Measurements from ENCODE around the gene ZNF280D.
"Not testable (repeated sequence)": the region's sequence is repeated elsewhere in the genome, so short reads cannot be mapped to it uniquely, and the experiment has no call there.

ZNF280D gene
- total RNA-seq: 11.6 to 35.4 (median 14.4) reads per million in 9 experiments

- ATAC-seq (replicated peaks): peak; percentile 85
- Mint-ChIP-seq H3K4me1 (ENCODE audit: low read depth in 2 of 2) (peaks cover 22 to 32% of the 10 kb centered on the region in 2 donors), H3K27ac (peak within 1 kb of the TSS; percentile 96), H3K27me3 (no peaks in the 10 kb centered on the region), H3K36me3 (ENCODE audit: insufficient read depth) (peaks cover 14% of the 10 kb centered on the region), H3K9me3 (no peaks in the 10 kb centered on the region), H3K4me3 (peak within 1 kb of the TSS; percentile 94 to 96)
- peak; percentile 64 to 67 (median 66) for DNase-seq
Measured at GRCh38 chr15:56733136-56734012, at the start of gene ZNF280D. TSS of gene ZNF280D (minus strand) at chr15:56733509. CDS start at chr15:56707109, 26,400 bp downstream.

- no peak for ATAC-seq (replicated peaks)
- peaks cover 0 to 1% of the 10 kb centered on the region in 2 donors for H3K9me3 Mint-ChIP-seq
- H3K27me3 Mint-ChIP-seq: peaks cover 0 to 6% of the 10 kb centered on the region in 2 donors
- H3K36me3 Mint-ChIP-seq (ENCODE audit: insufficient read depth): no peaks in the 10 kb centered on the region
- no peak for DNase-seq
- H3K4me1 Mint-ChIP-seq (ENCODE audit: low read depth in 2 of 2): peaks cover 11 to 15% of the 10 kb centered on the region in 2 donors
- H3K27ac Mint-ChIP-seq: no peak overlapping the region
- H3K4me3 Mint-ChIP-seq: no peak overlapping the region
Measured at GRCh38 chr15:56782306-56782705, 49.0 kb upstream of the ZNF280D start.

- H3K9me3 Mint-ChIP-seq: peaks cover 0 to 1% of the 10 kb centered on the region in 2 donors
Measured at GRCh38 chr15:56781666-56782065, 48.4 kb upstream of the ZNF280D start.

GRCh38 chr15:56780102-56780725, 46.9 kb upstream of the ZNF280D start:
- not testable (repeated sequence) for H3K9me3 Mint-ChIP-seq; H3K36me3 Mint-ChIP-seq (ENCODE audit: insufficient read depth); ATAC-seq (replicated peaks); H3K27ac Mint-ChIP-seq; H3K4me1 Mint-ChIP-seq (ENCODE audit: low read depth in 2 of 2); DNase-seq
- Mint-ChIP-seq H3K27me3 (peaks cover 10 to 19% of the 10 kb centered on the region in 2 donors), H3K4me3 (peak overlapping the region; percentile 58 to 60)

More at GRCh38 chr15:56781666-56782065, 48.4 kb upstream of the ZNF280D start:
- DNase-seq: no peak
- Mint-ChIP-seq H3K27me3 (peaks cover 3 to 11% of the 10 kb centered on the region in 2 donors), H3K4me3 (no peak overlapping the region), H3K36me3 (ENCODE audit: insufficient read depth) (no peaks in the 10 kb centered on the region), H3K27ac (no peak overlapping the region), H3K4me1 (ENCODE audit: low read depth in 2 of 2) (peaks cover 6 to 10% of the 10 kb centered on the region in 2 donors)
- no peak for ATAC-seq (replicated peaks)

- H3K36me3 Mint-ChIP-seq (ENCODE audit: insufficient read depth); H3K27ac Mint-ChIP-seq; H3K4me3 Mint-ChIP-seq: not testable (repeated sequence)
Measured at GRCh38 chr15:56779449-56779848, 46.1 kb upstream of the ZNF280D start.

GRCh38 chr15:56778761-56779160, 45.5 kb upstream of the ZNF280D start:
- no peak for DNase-seq

More at GRCh38 chr15:56779449-56779848, 46.1 kb upstream of the ZNF280D start:
- not testable (repeated sequence) for H3K4me1 Mint-ChIP-seq (ENCODE audit: low read depth in 2 of 2); ATAC-seq (replicated peaks); DNase-seq; H3K9me3 Mint-ChIP-seq
- peaks cover 15 to 20% of the 10 kb centered on the region in 2 donors for H3K27me3 Mint-ChIP-seq

GRCh38 chr15:56776839-56777238, 43.5 kb upstream of the ZNF280D start:
- H3K36me3 Mint-ChIP-seq (ENCODE audit: insufficient read depth): no peaks in the 10 kb centered on the region
- no peak overlapping the region for H3K4me3 Mint-ChIP-seq

More at GRCh38 chr15:56778761-56779160, 45.5 kb upstream of the ZNF280D start:
- H3K27me3 Mint-ChIP-seq: peaks cover 22 to 26% of the 10 kb centered on the region in 2 donors
- H3K4me1 Mint-ChIP-seq (ENCODE audit: low read depth in 2 of 2): peaks cover 5 to 8% of the 10 kb centered on the region in 2 donors
- H3K9me3 Mint-ChIP-seq: peaks cover 0 to 1% of the 10 kb centered on the region in 2 donors
- no peak overlapping the region for H3K4me3 Mint-ChIP-seq
- H3K27ac Mint-ChIP-seq: no peak overlapping the region
- H3K36me3 Mint-ChIP-seq (ENCODE audit: insufficient read depth): no peaks in the 10 kb centered on the region
- ATAC-seq (replicated peaks): no peak

GRCh38 chr15:56775641-56776040, 42.3 kb upstream of the ZNF280D start:
- DNase-seq: no peak
- no peak overlapping the region for H3K4me3 Mint-ChIP-seq

More at GRCh38 chr15:56776839-56777238, 43.5 kb upstream of the ZNF280D start:
- Mint-ChIP-seq H3K27me3 (peaks cover 25 to 42% of the 10 kb centered on the region in 2 donors), H3K27ac (no peak overlapping the region), H3K4me1 (ENCODE audit: low read depth in 2 of 2) (peaks cover 5 to 8% of the 10 kb centered on the region in 2 donors), H3K9me3 (no peaks in the 10 kb centered on the region)
- DNase-seq (no peak), ATAC-seq (replicated peaks) (no peak)

GRCh38 chr15:56774356-56774755, 41.0 kb upstream of the ZNF280D start:
- ATAC-seq (replicated peaks) (no peak), DNase-seq (no peak)
- Mint-ChIP-seq H3K36me3 (ENCODE audit: insufficient read depth) (no peaks in the 10 kb centered on the region), H3K27ac (no peak overlapping the region), H3K27me3 (peaks cover 31 to 47% of the 10 kb centered on the region in 2 donors), H3K9me3 (no peaks in the 10 kb centered on the region), H3K4me3 (no peak overlapping the region), H3K4me1 (ENCODE audit: low read depth in 2 of 2) (no peaks in the 10 kb centered on the region)

More at GRCh38 chr15:56775641-56776040, 42.3 kb upstream of the ZNF280D start:
- Mint-ChIP-seq H3K27me3 (peaks cover 31 to 47% of the 10 kb centered on the region in 2 donors), H3K27ac (no peak overlapping the region), H3K36me3 (ENCODE audit: insufficient read depth) (no peaks in the 10 kb centered on the region), H3K9me3 (no peaks in the 10 kb centered on the region), H3K4me1 (ENCODE audit: low read depth in 2 of 2) (peaks cover 4 to 7% of the 10 kb centered on the region in 2 donors)
- no peak for ATAC-seq (replicated peaks)

- no peak for DNase-seq
- Mint-ChIP-seq H3K4me1 (ENCODE audit: low read depth in 2 of 2) (no peaks in the 10 kb centered on the region), H3K4me3 (no peak overlapping the region), H3K27me3 (peaks cover 31 to 46% of the 10 kb centered on the region in 2 donors), H3K9me3 (no peaks in the 10 kb centered on the region), H3K27ac (no peak overlapping the region), H3K36me3 (ENCODE audit: insufficient read depth) (no peaks in the 10 kb centered on the region)
- no peak for ATAC-seq (replicated peaks)
Measured at GRCh38 chr15:56772868-56773639, 39.7 kb upstream of the ZNF280D start.

GRCh38 chr15:56770173-56770572, 36.9 kb upstream of the ZNF280D start:
- DNase-seq: no peak

GRCh38 chr15:56767315-56767714, 34.0 kb upstream of the ZNF280D start:
- Mint-ChIP-seq H3K27ac (no peak overlapping the region), H3K27me3 (peaks cover 9% of the 10 kb centered on the region in 2 donors), H3K36me3 (ENCODE audit: insufficient read depth) (no peaks in the 10 kb centered on the region), H3K4me3 (no peak overlapping the region), H3K9me3 (no peaks in the 10 kb centered on the region), H3K4me1 (ENCODE audit: low read depth in 2 of 2) (peaks cover 0 to 3% of the 10 kb centered on the region in 2 donors)
- DNase-seq: no peak
- ATAC-seq (replicated peaks): no peak

More at GRCh38 chr15:56770173-56770572, 36.9 kb upstream of the ZNF280D start:
- H3K27ac Mint-ChIP-seq: no peak overlapping the region
- H3K4me1 Mint-ChIP-seq (ENCODE audit: low read depth in 2 of 2): peaks cover 0 to 3% of the 10 kb centered on the region in 2 donors
- no peak for ATAC-seq (replicated peaks)
- no peaks in the 10 kb centered on the region for H3K36me3 Mint-ChIP-seq (ENCODE audit: insufficient read depth)
- peaks cover 21 to 27% of the 10 kb centered on the region in 2 donors for H3K27me3 Mint-ChIP-seq
- no peaks in the 10 kb centered on the region for H3K9me3 Mint-ChIP-seq
- no peak overlapping the region for H3K4me3 Mint-ChIP-seq

- ATAC-seq (replicated peaks) (no peak), DNase-seq (no peak)
Measured at GRCh38 chr15:56765251-56765650, 31.9 kb upstream of the ZNF280D start.

More at GRCh38 chr15:56765251-56765650, 31.9 kb upstream of the ZNF280D start:
- peaks cover 0 to 3% of the 10 kb centered on the region in 2 donors for H3K4me1 Mint-ChIP-seq (ENCODE audit: low read depth in 2 of 2)
- H3K9me3 Mint-ChIP-seq: no peaks in the 10 kb centered on the region
- H3K4me3 Mint-ChIP-seq: no peak overlapping the region
- no peak overlapping the region for H3K27ac Mint-ChIP-seq
- H3K36me3 Mint-ChIP-seq (ENCODE audit: insufficient read depth): no peaks in the 10 kb centered on the region
- no peaks in the 10 kb centered on the region for H3K27me3 Mint-ChIP-seq
